ENCODE results near the gene GLIPR1. TPM values are rescaled to one million over a fixed set of nuclear protein-coding genes. Genes with fewer than 3 reads are reported as not detected.

GLIPR1 gene
- total RNA-seq, 4 donors from 2014 or later, result 1.8 to 6.7 (median 4.4) TPM

- DNase-seq (ENCODE audit: low spot score in 2 of 2), result no peak
- Histone ChIP-seq H3K4me1 (no peaks in the 10 kb centered on the region), H3K36me3 (no peaks in the 10 kb centered on the region), H3K4me3 (no peak overlapping the region), H3K27me3 (no peaks in the 10 kb centered on the region), H3K9me3 (no peaks in the 10 kb centered on the region), H3K27ac (no peak overlapping the region)
- TF ChIP-seq CTCF (IDR thresholded peaks at IDR 0.05) (no peak), POLR2A (IDR thresholded peaks at IDR 0.05) (no peak), POLR2AphosphoS5 (IDR thresholded peaks at IDR 0.05) (no peak), EP300 (IDR thresholded peaks at IDR 0.05) (no peak)
- WGBS, result 62% methylated on average over 1 of the region's 1 CpG
Measured at GRCh38 chr12:75548879-75549278, 68.3 kb downstream of the GLIPR1 start.

DNA sequence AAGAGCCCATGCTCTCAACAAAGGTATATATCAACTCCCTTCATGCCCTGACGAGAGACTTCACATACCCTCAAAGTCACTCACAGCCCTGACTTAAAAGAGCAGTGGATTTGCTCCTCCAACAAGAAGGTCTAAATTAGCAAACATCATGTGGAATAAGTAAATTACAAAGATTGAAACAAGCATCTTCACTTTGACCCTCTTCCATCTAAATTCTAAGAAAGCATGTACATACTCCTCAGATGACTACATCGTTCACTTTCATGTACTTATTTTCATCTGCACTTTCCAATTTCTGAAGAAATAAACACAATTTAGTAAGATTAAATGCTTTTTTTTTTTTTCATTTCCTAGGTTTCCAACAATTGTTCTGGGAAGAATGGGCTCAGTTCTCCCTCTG is 69.4 kb downstream of the GLIPR1 start:
- Histone ChIP-seq H3K27me3 (no peaks in the 10 kb centered on the region), H3K27ac (no peak overlapping the region), H3K4me3 (no peak overlapping the region), H3K36me3 (no peaks in the 10 kb centered on the region), H3K4me1 (no peaks in the 10 kb centered on the region), H3K9me3 (no peaks in the 10 kb centered on the region)
- TF ChIP-seq EP300 (IDR thresholded peaks at IDR 0.05) (no peak), POLR2AphosphoS5 (IDR thresholded peaks at IDR 0.05) (no peak), POLR2A (IDR thresholded peaks at IDR 0.05) (no peak), CTCF (IDR thresholded peaks at IDR 0.05) (no peak)
- 76% methylated on average over 2 of the region's 2 CpGs for WGBS
- no peak for DNase-seq (ENCODE audit: low spot score in 2 of 2)

- DNase-seq (ENCODE audit: low spot score in 2 of 2), result no peak
- WGBS, result 43% methylated on average over 8 of the region's 8 CpGs
- Histone ChIP-seq H3K36me3 (no peaks in the 10 kb centered on the region), H3K4me3 (no peak overlapping the region), H3K27ac (no peak overlapping the region), H3K27me3 (no peaks in the 10 kb centered on the region), H3K4me1 (no peaks in the 10 kb centered on the region), H3K9me3 (no peaks in the 10 kb centered on the region)
- TF ChIP-seq CTCF (IDR thresholded peaks at IDR 0.05), result no peak
- no peak for TF ChIP-seq POLR2A (IDR thresholded peaks at IDR 0.05)
- no peak for TF ChIP-seq POLR2AphosphoS5 (IDR thresholded peaks at IDR 0.05)
- TF ChIP-seq EP300 (IDR thresholded peaks at IDR 0.05), result no peak
Measured at GRCh38 chr12:75550401-75551240, 70.1 kb downstream of the GLIPR1 start.

GRCh38 chr12:75551477-75551876 is 70.9 kb downstream of the GLIPR1 start:
- no peak for DNase-seq (ENCODE audit: low spot score in 2 of 2)
- Histone ChIP-seq H3K27me3 (no peaks in the 10 kb centered on the region), H3K4me1 (no peaks in the 10 kb centered on the region), H3K27ac (no peak overlapping the region), H3K9me3 (no peaks in the 10 kb centered on the region), H3K36me3 (no peaks in the 10 kb centered on the region), H3K4me3 (no peak overlapping the region)
- TF ChIP-seq POLR2A (IDR thresholded peaks at IDR 0.05) (no peak), POLR2AphosphoS5 (IDR thresholded peaks at IDR 0.05) (no peak), CTCF (IDR thresholded peaks at IDR 0.05) (no peak)

- Histone ChIP-seq H3K4me3 (no peak overlapping the region), H3K9me3 (no peaks in the 10 kb centered on the region), H3K36me3 (no peaks in the 10 kb centered on the region), H3K4me1 (no peaks in the 10 kb centered on the region), H3K27ac (no peak overlapping the region), H3K27me3 (no peaks in the 10 kb centered on the region)
- WGBS, result 85% methylated on average over 1 of the region's 1 CpG
- no peak for TF ChIP-seq POLR2A (IDR thresholded peaks at IDR 0.05)
- TF ChIP-seq POLR2AphosphoS5 (IDR thresholded peaks at IDR 0.05), result no peak
- TF ChIP-seq CTCF (IDR thresholded peaks at IDR 0.05), result no peak
- TF ChIP-seq EP300 (IDR thresholded peaks at IDR 0.05), result no peak
- no peak for DNase-seq (ENCODE audit: low spot score in 2 of 2)
Measured at GRCh38 chr12:75553398-75553797, 72.8 kb downstream of the GLIPR1 start.

Other genes with a start within 250 kb of the GLIPR1 start
- 10 to 100 TPM in 2 of 4 donors, 1 to 10 TPM in 2; 2.6 to 19.4 (median 8.4) TPM for gene CAPS2, start 150.4 kb upstream of the GLIPR1 start, total RNA-seq
- gene GLIPR1L1, start 146.1 kb upstream of the GLIPR1 start, total RNA-seq, result not detected
- 1 to 10 TPM in 3 of 4 donors, under 1 TPM in 1; 0.60 to 3.1 (median 2.3) TPM for gene GLIPR1L2, start 89.7 kb upstream of the GLIPR1 start, total RNA-seq
- gene KRR1, start 30.9 kb downstream of the GLIPR1 start, total RNA-seq, result 10 to 100 TPM; 34.6 to 56.5 (median 39.1) TPM

All from suprapubic skin (tissue), 4 donors.